Panc1 (cell line): ENCODE results near the gene MAP3K13. TPM values are rescaled to one million over a fixed set of nuclear protein-coding genes. Genes with fewer than 3 reads are reported as not detected.

Experiments used
- ATAC-seq: fragments of 200-7000 bp; cut with Tn5 transposase; 2 replicates; pipeline ENCODE4 v1.9.1; 2020; ENCODE audit warnings: mild to moderate bottlenecking, moderate library complexity
- BruUV-seq: library from RNA; stranded (reverse); fragments of 400-500 nt; replicated peaks from 2 replicates; lab custom pipeline; 2021; lab: Mats Ljungman, UMichigan
- CTCF ChIA-PET: fragments of 300-600 bp; sonication (Branson Sonifier 250); formaldehyde crosslinking; loops from one replicate; lab custom pipeline; 2022; ENCODE audit warnings: antibody characterized with exemption; lab: Charles Lee
- POLR2A ChIA-PET: fragments of 300-600 bp; sonication (Branson Sonifier 250); formaldehyde crosslinking; loops from one replicate; lab custom pipeline; 2022; ENCODE audit warnings: antibody characterized with exemption; lab: Charles Lee
- DNase-seq: peaks from one replicate; pipeline ENCODE4 v3.0.0-alpha.2; 2010; ENCODE audit warnings: low read depth, low spot score
- H3K27ac ChIP-seq: 2 replicates; pipeline ENCODE4 v1.5.1; 2011; ENCODE audit warnings: mild to moderate bottlenecking, low read length, inconsistent platforms
- H3K27me3 ChIP-seq: fragments of 200-500 bp; sonication (Bioruptor generic); 2 replicates; pipeline ENCODE4 v1.6.0; 2014; ENCODE audit warnings: low read length, inconsistent platforms; ENCODE audit not compliant: control insufficient read depth, insufficient read depth
- H3K36me3 ChIP-seq: fragments of 200-500 bp; sonication (Bioruptor generic); 2 replicates; pipeline ENCODE4 v1.5.1; 2014; ENCODE audit warnings: inconsistent platforms, mild to moderate bottlenecking, low read length, moderate library complexity; ENCODE audit not compliant: control insufficient read depth, insufficient read depth
- H3K4me1 ChIP-seq: 2 replicates; pipeline ENCODE4 v1.5.1; 2011; ENCODE audit warnings: inconsistent platforms, mild to moderate bottlenecking, low read length, moderate library complexity; ENCODE audit not compliant: control insufficient read depth, insufficient read depth
- H3K4me3 ChIP-seq, 2 experiments: 2 replicates each; pipeline ENCODE4 v1.5.1; 2011 to 2012; ENCODE audit warnings: low read depth in 2 of 2, low read length in 2 of 2, mild to moderate bottlenecking in 2 of 2, inconsistent platforms in 1 of 2, moderate library complexity in 1 of 2
- H3K9me3 ChIP-seq: fragments of 200-500 bp; sonication (Bioruptor generic); 2 replicates; pipeline ENCODE4 v1.5.1; 2014; ENCODE audit warnings: low read depth, mild to moderate bottlenecking, inconsistent platforms, low read length, moderate library complexity; ENCODE audit not compliant: control insufficient read depth, insufficient read depth
- POLR2AphosphoS5 ChIP-seq: IDR thresholded peaks from 2 replicates; pipeline ENCODE4 v1.6.1; 2012; ENCODE audit warnings: mild to moderate bottlenecking, low read depth, low read length, moderate library complexity
- SIN3A ChIP-seq: IDR thresholded peaks from 2 replicates; pipeline ENCODE4 v1.6.1; 2012; ENCODE audit warnings: low read depth, mild to moderate bottlenecking, low read length, moderate library complexity, borderline replicate concordance; ENCODE audit not compliant: insufficient read depth
- TCF7L2 ChIP-seq: IDR thresholded peaks from 2 replicates; pipeline ENCODE4 v1.6.1; 2011; ENCODE audit warnings: mild to moderate bottlenecking, low read depth, low read length, inconsistent platforms
- in situ Hi-C: cut with HindIII; loops from 2 replicates; pipeline ENCODE4 v1.10.0; 2016; ENCODE audit warnings: low sequenced_read_pairs, low pct_unique_long_range_greater_than_20kb
- intact Hi-C: fragments of 100-400 bp; cut with micrococcal nuclease; formaldehyde crosslinking; loops from one replicate; pipeline ENCODE4 v1.10.0; 2022; ENCODE audit not compliant: unreplicated experiment
- total RNA-seq: library from RNA; stranded (reverse); gene quantifications from one replicate; pipeline ENCODE4 v1.2.1, GENCODE V29; 2021; ENCODE audit not compliant: unreplicated experiment
- TF ChIP-seq, protein P1 (sequence below): fragments of 450-650 bp; IDR thresholded peaks from 2 replicates; pipeline ENCODE4 v1.5.1; 2017; ENCODE audit warnings: mild to moderate bottlenecking
- TF ChIP-seq, protein P2 (sequence below), 2 experiments: IDR thresholded peaks; 2 replicates each; pipeline ENCODE4 v1.6.1; 2011 to 2012; ENCODE audit warnings: low read depth in 2 of 2, control low read depth in 1 of 2, low read length in 1 of 2, mild to moderate bottlenecking in 1 of 2, moderate library complexity in 1 of 2; ENCODE audit not compliant: insufficient read depth in 1 of 2

The MAP3K13 gene
- total RNA-seq, 1 experiment from 2014 or later = 26.6 TPM

DNA sequence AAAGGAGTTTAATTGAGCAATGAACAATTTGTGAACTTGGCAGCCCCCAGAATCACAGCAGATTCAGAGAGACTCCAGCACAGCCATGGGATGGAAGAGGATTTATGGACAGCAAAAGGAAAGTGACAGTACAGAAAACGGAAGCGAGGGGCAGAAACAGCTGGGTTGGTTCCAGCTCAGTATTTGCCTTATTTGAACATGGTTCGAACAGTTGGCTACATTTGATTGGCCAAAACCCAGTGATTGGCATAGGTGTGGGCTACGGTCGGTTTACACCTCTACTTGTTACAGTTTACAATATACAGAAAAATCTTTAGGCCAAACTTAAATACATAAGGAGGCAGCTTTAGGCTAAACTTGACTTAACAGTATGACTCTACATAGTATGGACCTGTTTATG lies 9.7 kb upstream of the MAP3K13 start:
- no peak overlapping the region for H3K27ac ChIP-seq
- no peak overlapping the region for H3K4me3 ChIP-seq
- intact Hi-C loops = loop anchor here (10.0 kb wide), 1 partner anchor 202 kb away; the partner anchor contains the start of gene LIPH
- TF ChIP-seq, protein P1, sequence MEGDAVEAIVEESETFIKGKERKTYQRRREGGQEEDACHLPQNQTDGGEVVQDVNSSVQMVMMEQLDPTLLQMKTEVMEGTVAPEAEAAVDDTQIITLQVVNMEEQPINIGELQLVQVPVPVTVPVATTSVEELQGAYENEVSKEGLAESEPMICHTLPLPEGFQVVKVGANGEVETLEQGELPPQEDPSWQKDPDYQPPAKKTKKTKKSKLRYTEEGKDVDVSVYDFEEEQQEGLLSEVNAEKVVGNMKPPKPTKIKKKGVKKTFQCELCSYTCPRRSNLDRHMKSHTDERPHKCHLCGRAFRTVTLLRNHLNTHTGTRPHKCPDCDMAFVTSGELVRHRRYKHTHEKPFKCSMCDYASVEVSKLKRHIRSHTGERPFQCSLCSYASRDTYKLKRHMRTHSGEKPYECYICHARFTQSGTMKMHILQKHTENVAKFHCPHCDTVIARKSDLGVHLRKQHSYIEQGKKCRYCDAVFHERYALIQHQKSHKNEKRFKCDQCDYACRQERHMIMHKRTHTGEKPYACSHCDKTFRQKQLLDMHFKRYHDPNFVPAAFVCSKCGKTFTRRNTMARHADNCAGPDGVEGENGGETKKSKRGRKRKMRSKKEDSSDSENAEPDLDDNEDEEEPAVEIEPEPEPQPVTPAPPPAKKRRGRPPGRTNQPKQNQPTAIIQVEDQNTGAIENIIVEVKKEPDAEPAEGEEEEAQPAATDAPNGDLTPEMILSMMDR = no peak
- TF ChIP-seq, protein P2, sequence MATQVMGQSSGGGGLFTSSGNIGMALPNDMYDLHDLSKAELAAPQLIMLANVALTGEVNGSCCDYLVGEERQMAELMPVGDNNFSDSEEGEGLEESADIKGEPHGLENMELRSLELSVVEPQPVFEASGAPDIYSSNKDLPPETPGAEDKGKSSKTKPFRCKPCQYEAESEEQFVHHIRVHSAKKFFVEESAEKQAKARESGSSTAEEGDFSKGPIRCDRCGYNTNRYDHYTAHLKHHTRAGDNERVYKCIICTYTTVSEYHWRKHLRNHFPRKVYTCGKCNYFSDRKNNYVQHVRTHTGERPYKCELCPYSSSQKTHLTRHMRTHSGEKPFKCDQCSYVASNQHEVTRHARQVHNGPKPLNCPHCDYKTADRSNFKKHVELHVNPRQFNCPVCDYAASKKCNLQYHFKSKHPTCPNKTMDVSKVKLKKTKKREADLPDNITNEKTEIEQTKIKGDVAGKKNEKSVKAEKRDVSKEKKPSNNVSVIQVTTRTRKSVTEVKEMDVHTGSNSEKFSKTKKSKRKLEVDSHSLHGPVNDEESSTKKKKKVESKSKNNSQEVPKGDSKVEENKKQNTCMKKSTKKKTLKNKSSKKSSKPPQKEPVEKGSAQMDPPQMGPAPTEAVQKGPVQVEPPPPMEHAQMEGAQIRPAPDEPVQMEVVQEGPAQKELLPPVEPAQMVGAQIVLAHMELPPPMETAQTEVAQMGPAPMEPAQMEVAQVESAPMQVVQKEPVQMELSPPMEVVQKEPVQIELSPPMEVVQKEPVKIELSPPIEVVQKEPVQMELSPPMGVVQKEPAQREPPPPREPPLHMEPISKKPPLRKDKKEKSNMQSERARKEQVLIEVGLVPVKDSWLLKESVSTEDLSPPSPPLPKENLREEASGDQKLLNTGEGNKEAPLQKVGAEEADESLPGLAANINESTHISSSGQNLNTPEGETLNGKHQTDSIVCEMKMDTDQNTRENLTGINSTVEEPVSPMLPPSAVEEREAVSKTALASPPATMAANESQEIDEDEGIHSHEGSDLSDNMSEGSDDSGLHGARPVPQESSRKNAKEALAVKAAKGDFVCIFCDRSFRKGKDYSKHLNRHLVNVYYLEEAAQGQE (IDR thresholded peaks at IDR 0.05; ENCODE audit: insufficient read depth in 1 of 2, low read depth in 2 of 2, low read length in 1 of 2) = no peak
- TF ChIP-seq SIN3A (no peak), POLR2AphosphoS5 (no peak), TCF7L2 (no peak)
- no TSS peak for BruUV-seq
- H3K36me3 ChIP-seq = no peaks in the 10 kb centered on the region
- ATAC-seq (no peak), DNase-seq (no peak)
- in situ Hi-C loops = no loop called here
- H3K4me1 ChIP-seq = no peaks in the 10 kb centered on the region
- no peaks in the 10 kb centered on the region for H3K27me3 ChIP-seq
- POLR2A ChIA-PET = interaction anchor here (0.5 to 0.6 kb wide), 2 partner anchors 8 to 30 kb away, joined by 4 read pairs; no protein-coding TSS in a partner anchor
- no peaks in the 10 kb centered on the region for H3K9me3 ChIP-seq
- CTCF ChIA-PET = no interaction called here

DNA sequence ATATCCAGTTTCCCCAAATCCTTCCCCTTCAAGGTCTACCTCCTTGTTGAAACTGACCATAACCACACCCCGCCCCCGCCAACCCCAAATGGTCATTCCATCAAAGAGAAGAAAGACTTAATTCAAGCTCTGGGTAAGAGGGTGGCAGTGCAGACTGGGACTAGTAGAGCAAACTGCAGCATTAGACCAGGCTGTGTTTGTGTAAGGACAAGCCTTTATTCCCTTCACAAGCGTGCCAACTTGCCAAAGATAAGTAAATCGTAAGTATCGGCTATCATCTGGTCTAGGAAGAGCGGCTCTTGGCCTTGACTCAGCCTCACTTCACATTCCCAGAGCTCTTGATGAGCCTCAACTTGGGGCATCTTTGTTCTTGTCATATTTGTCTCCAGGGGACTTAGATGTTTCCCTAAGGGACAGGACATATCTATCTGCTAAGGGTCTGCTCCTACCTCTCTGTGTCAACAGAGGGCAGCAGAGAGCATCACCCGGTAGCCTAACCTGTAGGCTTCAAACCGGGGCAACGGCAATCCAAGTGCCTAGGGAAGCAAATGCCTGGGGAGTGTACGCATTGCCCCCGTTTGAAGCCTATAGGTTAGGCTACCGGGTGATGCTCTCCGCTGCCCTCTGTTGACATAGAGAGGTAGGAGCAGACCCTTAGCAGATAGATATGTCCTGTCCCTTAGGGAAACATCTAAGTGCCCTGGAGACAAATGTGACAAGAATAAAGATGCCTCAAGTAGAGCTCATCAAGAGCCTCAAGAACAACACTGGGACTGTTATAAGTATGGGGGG lies 8.9 kb upstream of the MAP3K13 start:
- in situ Hi-C loops (no loop called here), intact Hi-C loops (loop anchor here (10.0 kb wide), 1 partner anchor 201 kb away; the partner anchor contains the start of gene LIPH)
- POLR2A ChIA-PET = interaction anchor here (0.5 to 0.6 kb wide), 2 partner anchors 7 to 29 kb away, joined by 4 read pairs; no protein-coding TSS in a partner anchor
- CTCF ChIA-PET = interaction anchor here (0.7 kb wide), 1 partner anchor 10 kb away, joined by 3 read pairs; no protein-coding TSS in a partner anchor
- Histone ChIP-seq H3K4me3 (no peak overlapping the region), H3K27me3 (no peaks in the 10 kb centered on the region), H3K27ac (no peak overlapping the region), H3K9me3 (no peaks in the 10 kb centered on the region), H3K4me1 (no peaks in the 10 kb centered on the region), H3K36me3 (no peaks in the 10 kb centered on the region)
- no TSS peak for BruUV-seq
- ATAC-seq (peak; percentile 97), DNase-seq (no peak)
- TF ChIP-seq POLR2AphosphoS5 (no peak), TCF7L2 (no peak), SIN3A (no peak)
- TF ChIP-seq, protein P2 (IDR thresholded peaks at IDR 0.05; ENCODE audit: insufficient read depth in 1 of 2, low read depth in 2 of 2, low read length in 1 of 2) = no peak
- TF ChIP-seq, protein P1 = peak; percentile 89
